Peyer's patch (tissue), 4 donors: ENCODE results near the gene DHX8.

Source experiments
- CTCF ChIP-seq, 6 experiments: fragments of 450-650 bp in 4 of 6; fragments of 200-600 bp in 2 of 6; sonication (generic) in 1 of 6; IDR thresholded peaks; one replicate each; pipeline ENCODE4 v1.5.1; 2017 to 2019; ENCODE audit warnings: antibody characterized with exemption in 6 of 6, mild to moderate bottlenecking in 3 of 6, moderate library complexity in 1 of 6
- POLR2A ChIP-seq, 2 donors: fragments of 450-650 bp; IDR thresholded peaks; one replicate each; pipeline ENCODE4 v1.5.1; 2017; ENCODE audit warnings: antibody characterized with exemption in 2 of 2, mild to moderate bottlenecking in 2 of 2, moderate library complexity in 2 of 2

GRCh38 chr17:43574348-43574747 lies 90.6 kb downstream of the DHX8 start:
- TF ChIP-seq POLR2A (IDR thresholded peaks at IDR 0.05) (no peak), CTCF (IDR thresholded peaks at IDR 0.05) (no peak)
